GM19463 (cell line): ENCODE measurements around the gene GINS2.

Experiments used
- ATAC-seq: cut with Tn5 transposase; IDR thresholded peaks from one replicate; pipeline ENCODE4 v1.9.1; 2021; ENCODE audit warnings: mild to moderate bottlenecking, moderate library complexity; ENCODE audit not compliant: unreplicated experiment

Gene GINS2

DNA sequence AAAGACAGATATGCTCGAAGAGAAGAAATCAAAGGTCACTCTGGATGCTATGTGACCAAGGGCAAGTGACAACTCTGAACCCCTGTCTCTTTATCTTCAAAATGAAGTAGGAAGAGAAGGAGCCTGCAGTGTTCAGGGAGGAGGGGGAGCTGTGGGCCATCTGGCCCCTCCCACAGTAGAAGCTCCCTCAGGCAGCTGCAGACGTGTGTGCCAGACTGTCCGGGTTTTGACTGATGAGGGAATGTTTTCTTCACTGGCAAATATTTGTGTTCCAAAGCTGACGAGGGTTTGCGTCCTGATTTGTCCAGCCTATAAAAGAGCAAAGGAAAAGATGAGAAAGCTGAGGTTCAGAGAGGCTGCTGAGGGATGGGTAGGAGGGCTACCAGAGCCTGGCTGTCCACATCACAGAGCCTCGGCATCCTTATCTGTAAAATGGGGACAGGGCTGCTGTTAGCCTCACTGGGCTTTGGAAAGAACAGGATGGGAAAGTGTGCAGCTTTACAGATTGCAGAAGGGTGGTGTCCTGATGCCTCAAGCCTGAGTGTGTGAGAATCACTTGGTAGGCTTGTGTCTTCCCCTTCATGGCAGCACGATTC lies 1.8 kb upstream of the GINS2 start:
- ATAC-seq: no peak

DNA sequence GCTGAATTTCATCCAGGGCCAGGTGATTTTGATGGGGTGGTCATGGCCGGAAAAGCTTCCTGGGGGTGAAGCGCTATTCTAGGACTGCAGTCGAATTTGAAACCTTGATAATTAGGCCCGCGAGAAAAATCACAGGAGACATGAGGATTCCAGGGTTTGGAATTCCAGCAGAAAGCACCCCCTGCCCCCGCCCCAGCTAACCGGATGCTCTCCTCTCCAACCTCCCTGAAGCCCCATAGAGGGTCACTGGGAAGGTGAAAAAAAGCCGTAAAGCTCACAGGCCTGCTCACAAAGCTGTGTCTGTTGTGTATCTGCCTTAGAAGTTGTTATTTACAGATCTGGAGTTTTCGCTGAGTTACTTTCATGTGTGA lies 1.2 kb upstream of the GINS2 start:
- ATAC-seq: no peak

DNA sequence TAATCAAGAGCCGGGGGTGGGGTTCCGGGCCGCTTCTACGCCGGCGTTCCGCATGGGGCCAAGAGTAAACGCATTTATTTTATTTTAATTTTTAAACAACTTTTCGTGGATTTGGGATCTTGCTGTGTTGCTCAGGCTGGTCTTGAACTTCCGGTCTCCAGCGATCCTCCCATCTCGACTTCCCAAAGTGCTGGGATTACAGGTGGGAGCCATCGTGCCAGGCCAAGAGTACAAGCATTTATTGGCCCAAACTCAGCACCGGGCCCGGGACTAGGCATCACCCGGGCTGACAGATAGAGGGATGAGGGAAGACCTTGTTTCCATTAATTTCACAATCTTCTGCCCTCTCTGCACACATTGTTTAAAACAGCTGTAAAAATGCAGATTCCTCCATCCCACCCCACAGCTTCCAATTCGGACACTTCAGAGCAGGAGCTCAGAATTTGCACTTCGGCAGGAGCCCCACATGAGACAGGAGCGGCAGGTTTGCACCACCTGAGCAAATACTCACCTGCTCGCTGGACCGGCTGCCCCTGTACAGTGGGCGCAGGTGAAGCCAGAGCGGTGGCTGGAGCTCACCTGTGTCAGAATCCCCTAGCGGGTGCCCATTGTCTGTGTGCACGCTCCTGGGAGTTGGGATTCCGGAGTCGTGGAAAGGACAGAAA lies 663 bp upstream of the GINS2 start:
- no peak for ATAC-seq

DNA sequence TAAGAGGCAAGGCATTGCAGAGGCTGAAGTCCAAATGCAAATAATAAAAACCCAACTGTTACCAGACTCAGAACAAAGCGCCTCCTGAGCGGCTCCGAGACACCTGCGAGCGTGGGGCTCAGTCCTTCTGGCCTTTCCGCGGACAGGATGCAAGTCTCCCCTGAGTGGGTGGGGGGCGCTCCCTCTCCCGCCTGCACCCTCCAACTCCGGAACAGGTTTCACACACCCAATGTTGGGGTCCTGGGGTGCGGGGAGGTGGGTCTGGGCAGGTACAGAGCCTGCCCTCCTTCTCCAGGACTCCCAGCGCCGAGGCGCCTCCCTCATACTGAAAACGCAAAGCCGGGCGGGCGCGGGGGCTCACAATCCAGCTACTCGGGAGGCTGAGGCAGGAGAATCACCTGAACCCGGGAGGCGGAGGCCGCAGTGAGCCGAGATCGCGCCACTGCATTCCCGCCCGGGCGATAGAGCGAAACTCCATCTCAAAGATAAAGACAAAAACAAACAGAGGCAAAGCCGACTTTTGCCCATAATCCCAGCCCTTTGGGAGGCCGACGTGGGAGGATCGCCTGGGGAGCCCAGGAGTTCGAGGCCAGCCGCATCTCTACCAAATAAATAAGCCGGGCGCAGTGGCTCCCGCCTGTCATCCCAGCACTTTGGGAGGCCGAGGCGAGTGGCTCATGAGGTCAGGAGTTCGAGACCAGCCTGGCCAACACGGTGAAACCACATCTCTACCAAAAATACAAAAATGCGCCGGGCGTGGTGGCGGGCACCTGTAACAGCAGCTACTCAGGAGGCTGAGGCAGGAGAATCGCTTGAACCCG lies 893 bp downstream of the GINS2 start:
- no peak for ATAC-seq

DNA sequence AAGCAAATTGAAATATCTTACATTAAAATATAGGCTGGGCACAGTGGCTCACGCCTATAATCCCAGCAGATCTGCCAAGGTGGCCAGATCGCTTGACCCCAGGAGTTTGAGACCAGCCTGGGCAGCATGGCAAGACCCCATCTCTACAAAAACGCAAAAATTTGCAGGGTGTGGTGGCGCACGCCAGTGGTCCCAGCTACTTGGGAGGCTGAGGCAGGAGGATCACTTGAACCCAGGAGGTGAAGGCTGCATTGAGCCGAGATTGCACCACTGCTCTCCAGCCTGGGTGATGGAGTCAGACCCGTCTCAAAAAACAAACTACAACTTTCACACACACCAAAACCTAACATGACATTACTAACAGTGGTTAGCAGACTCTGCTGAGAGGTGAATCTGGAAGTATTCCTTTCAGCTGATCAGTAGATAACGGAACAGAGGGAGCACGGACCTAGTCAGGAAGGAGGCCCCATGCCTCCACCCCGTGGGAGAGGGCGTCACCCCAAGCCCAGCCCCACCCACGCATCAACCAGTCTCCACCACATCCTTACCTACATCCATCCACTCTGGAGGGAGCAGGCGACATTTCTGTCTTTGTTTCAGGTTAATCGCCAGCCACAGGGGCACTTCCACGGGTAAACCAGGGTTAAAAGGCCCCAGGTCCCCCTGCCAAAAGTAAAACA lies 1.7 kb downstream of the GINS2 start:
- no peak for ATAC-seq

DNA sequence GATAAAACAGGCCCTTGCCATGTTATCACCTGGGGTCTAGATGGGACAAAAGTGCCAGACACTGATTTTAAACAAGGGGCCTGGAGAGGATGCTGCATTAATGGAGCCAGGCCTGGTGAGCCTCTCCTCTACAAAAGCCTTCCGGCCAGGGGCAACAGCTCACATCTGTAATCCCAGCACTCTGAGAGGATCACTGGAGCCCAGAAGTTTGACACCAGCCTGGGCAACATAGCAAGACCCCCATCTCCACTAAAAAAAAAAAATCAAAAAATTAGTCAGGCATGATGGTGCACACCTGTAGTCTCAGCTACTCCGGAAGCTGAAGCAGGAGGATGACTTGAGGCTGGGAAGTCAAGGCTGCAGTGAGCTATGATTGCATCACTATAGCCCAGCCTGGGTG lies 3.5 kb downstream of the GINS2 start:
- no peak for ATAC-seq

DNA sequence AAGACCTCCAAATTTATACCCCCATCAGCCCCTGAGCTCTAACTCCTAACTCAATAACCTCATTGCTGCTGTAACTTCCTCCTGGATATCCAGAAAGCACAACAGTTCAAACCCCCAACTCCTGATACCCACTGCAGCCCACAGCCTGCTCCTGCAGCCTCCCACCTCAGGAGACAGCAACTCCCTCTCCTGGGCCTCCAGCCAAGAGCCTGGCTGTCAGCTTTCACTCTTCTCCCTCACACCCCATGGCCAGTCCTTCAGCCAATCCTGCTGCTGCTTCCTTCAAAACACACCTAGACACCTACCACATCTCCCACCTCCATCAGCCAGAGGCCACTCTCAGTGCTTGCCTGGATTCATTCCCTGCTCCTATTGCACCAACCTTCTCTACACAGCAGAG lies 5.4 kb downstream of the GINS2 start:
- no peak for ATAC-seq

DNA sequence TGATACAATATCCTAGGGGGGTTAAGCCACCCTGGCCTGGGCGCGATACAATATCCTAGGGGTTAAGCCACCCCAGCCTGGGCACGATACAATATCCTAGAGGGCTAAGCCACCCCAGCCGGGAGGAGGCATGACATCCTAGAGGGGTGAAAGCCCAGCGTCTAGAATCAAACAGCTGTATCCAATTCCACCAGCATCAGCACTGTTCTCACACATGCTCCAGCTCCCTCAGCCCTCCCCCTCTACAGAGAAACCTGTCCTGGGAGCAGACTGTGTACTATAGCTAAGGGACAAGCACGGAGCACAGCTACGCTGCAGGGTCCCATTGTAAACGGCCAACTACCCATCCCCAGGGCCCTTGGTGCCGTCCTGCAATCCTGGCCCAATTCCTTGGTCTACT lies 6.2 kb downstream of the GINS2 start:
- no peak for ATAC-seq

DNA sequence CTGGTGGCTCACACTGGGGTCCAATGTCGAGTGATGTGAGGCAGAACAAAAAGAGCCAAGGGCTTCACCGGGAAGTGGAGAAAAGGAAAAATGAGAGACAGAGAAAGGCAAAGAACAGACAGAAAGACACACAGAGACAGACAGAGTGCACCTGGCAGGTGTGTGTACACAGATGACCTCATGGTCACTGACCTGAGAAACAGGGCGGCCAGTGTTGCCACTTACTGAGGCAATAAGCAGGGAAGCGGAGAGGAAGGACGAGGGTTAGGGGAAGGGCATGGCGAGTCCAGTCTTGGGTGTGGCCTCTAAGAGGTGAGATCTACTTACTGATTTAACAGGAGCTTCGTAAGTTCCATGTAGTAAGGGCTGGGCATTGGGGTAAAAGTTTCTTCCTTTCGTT lies 7.5 kb downstream of the GINS2 start:
- ATAC-seq: no peak

DNA sequence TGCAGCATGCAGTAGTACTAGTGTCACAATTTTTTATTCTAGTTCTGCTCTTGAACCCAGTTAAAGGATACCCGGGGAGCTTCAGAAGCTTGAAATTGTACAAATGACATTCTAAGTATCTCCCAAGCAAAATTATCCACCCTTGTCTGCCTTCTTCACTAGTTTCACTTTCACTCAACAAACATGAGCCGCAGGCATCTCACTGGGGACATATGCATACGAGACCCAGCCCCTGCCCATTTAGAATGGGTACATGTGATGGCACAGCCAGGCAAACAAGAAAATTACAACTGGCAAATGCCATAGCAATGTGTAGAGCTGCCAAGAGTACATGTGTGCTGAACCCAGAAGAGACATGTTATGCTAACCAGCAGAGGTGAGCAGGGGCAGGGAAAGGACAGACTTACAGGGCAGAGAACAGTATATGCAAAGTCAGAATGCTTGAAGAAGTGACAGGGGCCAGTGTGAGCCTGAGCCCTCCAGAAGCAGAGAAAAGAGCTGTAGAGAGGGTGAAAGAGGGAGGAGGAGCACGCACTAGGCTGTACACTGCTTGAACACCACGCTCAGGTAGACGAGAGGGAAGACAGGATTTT lies 8.3 kb downstream of the GINS2 start:
- ATAC-seq: no peak

DNA sequence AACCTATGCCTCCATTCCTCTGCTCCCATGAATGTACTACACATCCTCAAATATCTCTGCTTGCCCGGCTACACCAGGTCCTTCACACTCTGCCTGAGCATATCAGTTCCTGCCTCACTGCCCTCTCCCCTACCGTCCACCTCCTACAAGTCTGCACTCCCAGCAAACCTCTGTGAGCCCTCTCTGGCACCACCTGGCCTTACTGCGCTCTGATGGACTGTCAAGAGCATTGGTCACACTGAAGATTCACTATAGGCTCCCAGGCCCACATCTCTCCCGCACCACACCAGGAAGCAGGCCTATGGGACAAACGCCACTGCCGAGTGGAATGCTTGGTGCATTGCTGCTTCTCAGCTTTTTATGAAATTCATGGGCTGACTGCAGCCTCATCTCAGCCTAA lies 8.9 kb downstream of the GINS2 start:
- ATAC-seq: no peak

DNA sequence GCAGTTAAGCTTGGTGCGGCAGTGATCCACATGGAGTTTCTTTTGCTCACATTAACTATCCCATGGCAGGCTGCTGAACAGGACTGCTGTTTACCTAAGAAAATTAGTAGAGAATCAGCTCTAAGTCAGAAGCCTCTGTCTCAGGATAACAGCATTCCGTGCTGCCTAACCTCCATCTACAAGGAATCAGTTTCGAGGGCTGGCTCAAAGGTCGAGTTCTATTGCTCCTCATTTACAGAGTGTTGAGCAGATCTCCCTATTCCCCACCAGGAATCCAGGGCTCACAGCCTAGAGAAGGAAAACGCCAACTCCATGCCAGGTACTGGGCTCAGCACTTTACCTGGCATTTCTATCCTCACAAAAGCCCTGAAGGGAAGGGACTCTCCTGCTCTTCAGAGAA lies 9.9 kb downstream of the GINS2 start:
- ATAC-seq: no peak

DNA sequence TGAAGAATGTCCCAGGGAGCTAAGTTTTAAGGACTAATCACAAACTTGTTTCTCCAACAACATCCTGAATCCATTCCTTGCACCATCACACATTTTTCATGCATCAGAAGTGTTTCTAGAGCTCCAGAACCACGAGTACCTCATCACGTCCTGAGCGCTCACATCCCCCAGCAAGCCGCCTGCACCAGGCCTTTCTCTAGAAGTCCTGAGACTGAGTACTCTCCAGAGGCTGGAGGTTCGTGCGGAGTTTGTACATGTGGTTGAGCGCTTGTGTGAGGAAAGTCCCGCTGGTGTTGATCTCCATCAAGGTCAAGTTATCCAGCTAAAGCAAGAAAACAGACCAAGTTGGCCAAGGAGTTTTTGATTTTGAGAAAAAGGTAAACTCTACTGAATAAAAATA lies 10.7 kb downstream of the GINS2 start:
- ATAC-seq: no peak

DNA sequence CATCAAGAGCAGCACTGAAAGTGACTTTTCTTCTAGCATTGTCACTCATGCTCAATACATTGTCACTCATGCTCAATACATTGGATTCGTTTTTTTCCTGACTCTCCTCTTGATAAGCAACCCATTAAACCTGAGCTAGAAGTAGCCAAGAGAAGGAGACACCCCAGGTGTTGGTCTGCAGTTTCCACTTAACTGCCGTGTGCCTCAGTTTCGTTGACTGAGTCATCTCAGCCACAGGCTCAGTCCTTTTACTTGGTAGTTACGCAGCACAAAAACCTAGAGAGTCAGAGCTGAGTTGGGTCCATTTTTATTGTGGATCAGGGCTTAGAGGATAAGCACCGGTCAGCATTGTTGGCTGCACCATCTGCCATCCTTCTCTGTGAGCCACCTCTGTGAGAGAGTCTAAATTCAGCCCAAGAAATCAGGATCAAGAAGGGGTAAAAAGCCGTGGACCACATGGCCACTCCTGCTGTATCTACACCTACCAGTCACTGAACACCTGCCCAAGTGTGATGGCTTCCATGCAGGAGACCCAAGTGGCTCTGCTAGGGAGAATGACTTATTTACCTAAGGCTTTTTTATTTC lies 11.3 kb downstream of the GINS2 start:
- no peak for ATAC-seq

DNA sequence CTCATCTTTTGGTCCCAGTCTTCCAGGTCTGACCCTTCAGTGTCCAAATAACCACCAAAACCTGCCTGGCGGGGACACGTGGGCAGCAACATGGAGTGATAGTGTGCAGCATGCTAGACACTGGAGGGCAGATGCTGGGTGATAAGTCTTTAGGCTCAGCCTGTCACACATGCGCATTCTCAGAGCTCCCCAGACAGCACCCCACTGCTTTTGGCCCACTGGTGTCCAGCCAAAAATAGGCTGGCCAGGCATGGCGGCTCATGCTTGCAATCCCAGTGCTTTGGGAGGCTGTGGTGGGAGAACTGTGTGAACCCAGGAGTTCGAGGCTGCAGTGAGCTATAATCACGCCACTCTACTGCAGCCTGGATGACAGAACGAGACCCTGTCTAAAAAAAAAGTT lies 12.3 kb downstream of the GINS2 start:
- ATAC-seq: no peak

DNA sequence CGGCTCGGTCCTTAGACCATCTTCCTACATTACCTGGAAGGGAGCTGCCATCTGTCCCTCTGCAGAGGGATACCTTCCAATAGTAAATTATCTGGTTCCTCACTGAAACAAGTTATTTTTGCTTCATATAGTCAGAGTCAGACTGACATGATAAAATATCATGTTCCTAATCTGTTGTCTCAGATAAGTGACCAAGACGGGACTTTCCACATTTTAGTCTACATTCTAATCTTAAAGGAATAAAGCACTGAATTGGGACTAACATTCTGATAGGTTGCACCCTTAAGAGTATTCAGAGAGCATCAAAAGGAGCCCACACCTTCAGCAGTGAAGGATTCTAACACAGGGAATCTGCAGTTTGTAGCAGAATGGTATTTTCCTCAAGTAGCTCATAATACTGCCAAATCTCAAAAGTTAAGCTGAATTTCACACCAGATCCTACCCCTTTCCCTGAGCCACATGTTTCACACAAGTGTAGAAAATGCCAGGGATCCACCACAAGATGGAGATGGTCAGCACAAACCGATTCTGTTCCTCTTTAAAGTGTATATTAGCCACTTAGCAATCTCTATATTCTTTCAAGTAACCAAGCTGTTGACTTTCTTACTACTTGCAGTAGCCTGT lies 13.4 kb downstream of the GINS2 start:
- no peak for ATAC-seq

DNA sequence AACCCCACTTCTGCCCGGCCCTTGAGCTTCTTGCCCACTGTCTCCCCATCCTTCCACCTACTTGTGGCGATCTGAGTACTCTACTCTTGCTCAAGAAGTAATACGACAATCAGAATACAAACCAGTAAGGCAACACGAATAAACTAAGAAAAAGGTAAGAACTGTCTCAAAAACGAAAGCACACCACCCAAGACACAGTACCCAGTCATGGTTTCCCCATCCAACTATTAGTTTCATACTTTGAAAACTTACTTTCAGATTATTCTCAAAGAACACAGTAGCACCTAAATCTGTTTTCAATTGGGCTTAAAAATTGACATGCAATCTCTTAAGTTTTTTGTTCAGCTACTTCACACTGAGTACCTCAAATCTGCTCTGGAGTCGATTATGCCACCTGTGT lies 13.9 kb downstream of the GINS2 start:
- no peak for ATAC-seq

DNA sequence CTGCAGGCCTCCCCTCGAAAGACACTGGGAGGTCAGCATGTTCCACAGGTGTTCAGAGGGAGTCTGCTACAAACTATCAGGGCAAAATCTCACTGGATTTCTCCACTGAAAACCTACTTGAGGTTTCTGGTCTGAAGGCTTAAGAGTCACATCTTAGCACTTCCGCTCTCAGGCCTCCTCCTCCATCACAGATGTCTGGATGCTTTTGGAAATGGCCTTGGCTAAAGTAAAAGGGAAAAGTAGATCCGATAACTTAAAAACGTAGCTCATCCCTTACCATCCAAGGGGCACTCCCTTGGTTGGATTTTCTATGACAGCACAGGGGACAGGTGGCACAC lies 14.4 kb downstream of the GINS2 start:
- ATAC-seq: no peak

DNA sequence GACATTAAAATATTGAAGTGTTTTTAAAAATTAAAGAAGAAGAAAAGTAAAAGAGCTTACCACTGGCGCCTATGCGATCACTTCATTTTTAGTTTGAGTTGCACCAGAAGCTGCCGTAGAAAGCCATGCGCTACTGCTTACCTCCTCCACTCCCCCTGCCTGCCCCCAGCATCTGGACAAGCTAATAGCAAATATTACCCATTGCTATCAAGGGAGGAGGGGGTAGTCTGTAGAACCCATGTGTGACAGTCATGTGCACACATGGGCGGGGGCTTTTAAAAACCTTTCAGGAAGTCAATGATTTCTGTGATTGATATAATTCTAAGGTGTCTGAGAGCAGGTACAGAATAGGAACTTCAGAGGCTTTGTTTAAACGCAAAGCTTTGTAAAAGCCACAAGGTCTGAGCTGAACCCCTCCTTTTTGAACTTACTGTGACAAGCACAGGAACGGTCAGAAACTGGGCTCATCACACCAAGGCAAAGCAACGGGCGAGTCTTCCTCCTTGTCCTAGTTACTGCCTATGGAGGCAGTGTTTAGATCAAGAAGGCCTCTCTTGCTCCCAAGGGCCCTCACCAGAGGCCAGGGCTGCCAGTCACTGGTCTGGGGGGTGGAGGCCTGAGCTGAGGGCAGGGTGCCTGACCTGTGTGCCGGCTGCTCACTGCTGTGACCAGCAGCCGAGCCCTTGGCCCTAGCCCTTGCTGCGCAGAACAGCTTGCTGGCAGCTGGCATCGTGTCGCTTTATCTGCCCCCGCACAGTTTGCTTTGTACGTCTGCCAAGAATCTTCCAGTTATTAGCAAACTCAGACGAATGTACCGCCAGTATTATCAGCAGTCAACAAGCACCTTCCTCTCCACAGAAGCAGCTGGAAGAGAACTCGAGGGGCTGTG lies 15.0 kb downstream of the GINS2 start:
- no peak for ATAC-seq

DNA sequence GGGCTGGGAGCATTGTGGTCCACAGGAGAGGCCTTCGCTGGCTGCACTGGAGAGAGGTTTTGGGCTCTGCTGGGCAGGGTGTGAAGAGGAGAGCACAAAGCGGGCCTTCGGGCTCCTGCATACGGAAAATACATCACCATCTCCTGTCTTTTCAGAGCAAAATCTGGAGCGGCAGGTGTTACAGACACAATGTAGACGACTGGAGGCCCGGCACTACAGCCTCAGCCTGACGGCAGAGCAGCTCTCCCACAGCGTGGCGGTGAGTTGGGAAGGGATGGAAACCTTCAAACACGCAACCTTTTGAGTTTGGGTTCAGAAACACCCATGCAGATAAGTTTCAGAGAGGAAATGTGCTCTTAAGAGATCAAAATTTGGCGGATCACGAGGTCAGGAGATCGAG lies 17.9 kb downstream of the GINS2 start:
- ATAC-seq: no peak
